ENCODE measurements around the gene ZCCHC2.
A peak's percentile ranks its signal among the peaks of the same experiment; 100 is the strongest.

The ZCCHC2 gene

DNA sequence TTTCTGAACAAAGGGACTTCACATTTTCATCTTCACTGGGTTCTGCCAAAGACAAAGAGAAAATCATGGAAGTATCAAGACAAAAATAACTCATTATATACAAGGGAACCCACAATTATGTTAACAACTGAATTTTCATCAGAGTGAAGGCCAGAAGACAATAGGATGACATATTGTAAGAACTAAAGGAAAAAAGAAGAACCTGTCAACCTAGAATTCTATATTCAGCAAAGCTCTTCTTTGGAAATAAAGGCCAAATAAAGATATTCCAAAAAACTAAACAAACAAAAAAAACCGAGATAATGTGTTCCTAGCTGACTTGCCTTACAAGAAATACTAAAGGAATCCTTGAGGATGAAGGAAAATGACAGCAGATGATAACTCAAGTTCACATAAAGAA is 10.3 kb upstream of the ZCCHC2 start:
- no peak for DNase-seq

DNA sequence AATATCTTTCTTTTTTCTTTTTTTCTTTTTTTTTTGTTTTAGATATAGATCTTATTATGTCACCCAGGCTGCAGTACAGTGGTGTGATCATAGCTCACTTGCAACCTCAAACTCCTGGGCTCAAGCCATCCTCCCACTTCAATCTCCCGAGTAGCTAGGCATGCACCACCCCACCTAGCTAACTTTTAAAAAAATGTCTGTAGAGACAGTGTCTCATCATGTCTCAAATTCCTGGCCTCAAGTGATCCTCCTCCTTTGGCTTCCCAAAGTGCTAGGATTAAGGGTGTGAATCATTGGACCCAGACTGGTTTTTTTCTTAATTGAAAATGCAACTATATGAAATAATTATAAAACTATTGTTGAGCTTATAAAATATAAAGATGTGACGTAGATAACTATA is 9.8 kb upstream of the ZCCHC2 start:
- DNase-seq = no peak

DNA sequence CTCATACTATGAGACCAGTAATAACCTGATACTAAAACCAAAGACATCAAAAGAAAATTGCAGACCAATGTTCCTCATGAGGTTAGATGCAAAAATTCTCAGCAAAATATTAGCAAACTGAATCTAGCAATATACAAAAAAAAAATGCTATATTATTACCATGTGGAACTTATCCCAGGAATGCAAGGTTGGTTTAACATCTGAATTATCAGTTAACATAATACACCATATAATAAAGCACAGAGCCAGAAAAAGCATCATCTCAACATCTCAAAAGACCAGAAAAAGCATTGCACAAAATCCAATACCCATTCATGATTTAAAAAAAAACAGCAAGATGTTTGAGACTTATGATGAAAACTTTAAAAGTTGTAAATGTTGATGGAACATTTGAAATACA is 8.3 kb upstream of the ZCCHC2 start:
- no peak for DNase-seq

DNA sequence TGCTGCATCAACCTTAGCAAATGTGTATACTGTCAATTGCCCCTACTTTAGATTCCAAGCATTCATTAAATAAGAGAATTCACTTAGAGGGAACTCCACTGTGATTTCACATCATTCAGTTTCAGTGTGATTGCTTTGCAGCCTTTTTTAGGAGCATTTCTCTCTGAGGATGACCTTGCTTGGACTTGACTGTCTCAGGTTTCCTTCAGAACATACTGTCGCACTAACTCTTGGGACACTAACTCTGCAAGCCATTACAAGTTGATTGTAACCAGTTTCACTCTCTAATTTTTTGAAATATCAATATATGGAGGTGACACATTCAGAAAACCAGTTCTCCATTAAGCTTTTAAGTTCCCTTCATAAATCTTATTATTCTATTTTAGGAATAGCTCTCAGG is 6.6 kb upstream of the ZCCHC2 start:
- no peak for DNase-seq

DNA sequence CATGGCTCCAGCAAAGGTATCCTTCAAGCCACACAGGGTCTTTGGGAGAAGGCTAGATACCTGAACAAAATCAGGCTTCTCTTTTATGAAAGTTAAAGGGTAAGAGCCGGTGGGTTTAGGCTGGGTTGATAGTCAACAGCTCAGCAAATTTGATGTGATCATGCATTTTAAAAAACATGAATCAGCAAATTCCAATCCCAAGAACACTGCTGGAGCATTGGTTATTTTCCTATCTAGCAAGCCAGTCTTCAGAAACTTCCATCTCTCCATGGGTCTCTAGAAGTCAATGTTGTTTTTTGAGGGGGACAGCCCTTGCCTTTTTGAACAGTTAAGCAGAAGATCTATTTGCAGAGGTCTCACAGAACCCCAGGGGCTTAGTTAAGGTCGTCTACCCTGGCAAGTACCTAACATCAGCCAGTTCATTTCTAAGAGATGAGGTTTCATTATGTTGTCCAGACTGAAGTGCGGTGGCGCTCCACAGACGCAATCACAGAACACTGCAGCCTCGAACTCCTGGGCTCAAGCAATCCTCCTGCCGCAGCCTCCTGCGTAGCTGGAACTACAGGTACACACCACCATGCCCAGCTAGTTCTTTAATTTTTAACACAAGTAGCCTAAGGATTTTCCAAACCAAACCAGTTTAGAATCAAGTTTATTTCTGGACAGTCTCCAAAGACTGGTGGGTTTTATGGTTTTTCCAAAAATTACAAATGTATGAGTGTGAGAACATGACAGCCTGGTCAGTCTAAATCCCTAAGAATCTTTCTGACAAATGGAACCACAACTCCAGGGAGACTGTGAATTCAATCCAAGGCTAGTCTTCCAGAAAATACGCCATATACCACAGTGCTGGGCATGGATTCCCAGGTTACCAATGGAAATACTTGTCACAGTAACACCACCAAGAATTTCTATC is 4.1 kb upstream of the ZCCHC2 start:
- no peak for DNase-seq

DNA sequence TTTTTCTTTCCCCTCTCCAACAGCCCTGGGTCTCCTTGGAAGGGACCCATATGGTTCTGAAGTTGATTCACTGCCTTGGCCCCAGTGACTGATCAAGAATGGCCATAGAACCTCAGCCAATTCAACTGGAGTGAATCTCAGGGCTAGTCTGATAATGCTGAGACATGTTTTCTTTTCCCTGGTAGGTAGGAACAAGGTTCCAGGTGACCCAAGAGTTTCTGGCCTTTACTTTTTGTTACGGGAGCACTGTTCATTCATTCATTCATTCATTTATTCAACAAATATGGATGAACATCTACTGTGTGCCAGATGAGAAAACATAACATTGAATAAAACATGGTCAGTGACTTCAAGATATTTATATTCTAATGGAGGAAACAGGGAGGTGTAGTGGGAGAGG is 3.1 kb upstream of the ZCCHC2 start:
- no peak for DNase-seq

DNA sequence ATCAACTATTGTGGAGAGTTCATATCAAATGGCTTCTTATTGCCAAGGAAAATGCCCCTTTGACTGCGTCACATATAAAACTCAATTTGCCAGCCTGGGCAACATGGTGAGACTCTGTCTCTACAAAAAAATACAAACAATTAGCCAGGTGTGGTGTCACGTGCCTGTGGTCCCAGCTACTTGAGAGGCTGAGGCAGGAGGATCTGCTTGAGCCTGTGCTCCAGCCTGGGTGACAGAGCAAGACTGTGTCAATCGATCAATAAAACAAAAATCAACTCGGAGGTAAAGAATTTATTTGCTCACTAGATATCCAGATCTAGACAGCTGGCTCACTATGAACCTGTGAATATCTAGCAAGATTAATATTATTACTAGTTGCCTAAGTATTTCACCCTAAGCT is 1.7 kb upstream of the ZCCHC2 start:
- DNase-seq = no peak

DNA sequence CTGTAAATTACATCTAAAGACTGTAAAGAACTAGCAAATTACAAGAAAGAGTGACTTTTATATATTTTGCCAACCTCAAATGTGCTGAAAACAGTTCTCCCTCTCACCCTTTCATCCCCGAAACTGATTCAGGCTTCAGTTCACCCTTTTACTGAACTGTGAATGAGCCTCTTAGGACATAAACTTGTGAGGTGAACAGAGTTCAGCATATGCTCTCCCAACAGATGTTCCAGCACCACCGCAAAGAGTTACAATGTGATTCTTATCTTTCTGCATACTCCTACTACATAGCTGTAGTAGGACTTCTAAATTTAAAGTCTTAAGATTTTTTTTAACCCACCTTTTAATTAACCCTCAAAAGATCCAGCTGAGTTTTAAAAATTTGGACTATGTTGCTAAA is 1.2 kb upstream of the ZCCHC2 start:
- DNase-seq = no peak

DNA sequence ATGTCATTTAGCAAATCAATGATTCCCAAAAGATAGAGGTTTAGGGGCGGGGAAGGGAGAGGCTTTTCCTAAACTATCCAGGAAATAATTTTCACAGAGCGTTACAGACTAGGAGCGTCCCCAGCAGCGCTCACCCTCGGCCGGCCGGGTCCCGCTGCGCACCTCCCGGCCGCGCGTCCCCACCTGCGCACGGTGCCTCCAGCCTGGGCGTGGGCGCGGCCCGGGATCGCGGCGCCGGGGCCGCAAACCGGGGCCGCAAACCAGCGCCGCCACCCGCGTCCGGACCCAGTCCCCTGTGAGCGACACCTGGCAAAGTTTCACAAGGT is 684 bp upstream of the ZCCHC2 start:
- DNase-seq = no peak

DNA sequence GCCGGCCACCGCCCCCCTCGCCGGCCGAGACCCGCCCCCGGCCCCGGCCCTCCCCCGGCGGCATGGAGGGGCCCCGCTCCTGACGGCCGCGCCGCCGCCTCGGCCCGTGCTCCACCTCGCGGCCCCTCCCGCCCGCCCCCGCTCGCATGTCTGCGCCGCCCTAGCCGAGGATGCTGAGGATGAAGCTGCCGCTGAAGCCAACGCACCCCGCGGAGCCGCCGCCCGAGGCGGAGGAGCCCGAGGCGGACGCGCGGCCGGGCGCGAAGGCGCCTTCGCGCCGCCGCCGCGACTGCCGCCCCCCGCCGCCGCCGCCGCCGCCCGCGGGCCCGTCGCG is 397 bp downstream of the ZCCHC2 start:
- DNase-seq = no peak

DNA sequence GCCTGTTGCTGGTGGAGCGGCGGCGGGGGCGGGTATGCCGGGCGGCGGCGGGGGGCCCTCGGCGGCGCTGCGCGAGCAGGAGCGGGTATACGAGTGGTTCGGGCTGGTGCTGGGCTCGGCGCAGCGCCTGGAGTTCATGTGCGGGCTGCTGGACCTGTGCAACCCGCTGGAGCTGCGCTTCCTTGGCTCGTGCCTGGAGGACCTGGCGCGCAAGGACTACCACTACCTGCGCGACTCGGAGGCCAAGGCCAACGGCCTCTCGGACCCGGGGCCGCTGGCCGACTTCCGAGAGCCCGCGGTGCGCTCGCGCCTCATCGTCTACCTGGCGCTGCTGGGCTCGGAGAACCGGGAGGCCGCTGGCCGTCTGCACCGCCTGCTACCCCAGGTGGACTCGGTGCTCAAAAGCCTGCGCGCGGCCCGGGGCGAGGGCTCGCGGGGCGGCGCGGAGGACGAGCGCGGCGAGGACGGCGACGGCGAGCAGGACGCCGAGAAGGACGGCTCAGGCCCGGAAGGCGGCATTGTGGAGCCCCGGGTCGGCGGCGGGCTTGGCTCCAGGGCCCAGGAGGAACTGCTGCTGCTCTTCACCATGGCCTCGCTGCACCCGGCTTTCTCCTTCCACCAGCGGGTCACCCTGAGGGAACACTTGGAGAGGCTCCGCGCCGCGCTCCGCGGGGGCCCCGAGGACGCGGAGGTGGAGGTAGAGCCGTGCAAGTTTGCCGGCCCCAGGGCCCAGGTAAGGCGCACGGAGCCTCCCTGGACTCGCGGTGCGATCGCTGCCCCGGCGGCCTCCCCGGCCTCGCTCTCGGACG is 1.0 kb downstream of the ZCCHC2 start:
- DNase-seq = no peak

DNA sequence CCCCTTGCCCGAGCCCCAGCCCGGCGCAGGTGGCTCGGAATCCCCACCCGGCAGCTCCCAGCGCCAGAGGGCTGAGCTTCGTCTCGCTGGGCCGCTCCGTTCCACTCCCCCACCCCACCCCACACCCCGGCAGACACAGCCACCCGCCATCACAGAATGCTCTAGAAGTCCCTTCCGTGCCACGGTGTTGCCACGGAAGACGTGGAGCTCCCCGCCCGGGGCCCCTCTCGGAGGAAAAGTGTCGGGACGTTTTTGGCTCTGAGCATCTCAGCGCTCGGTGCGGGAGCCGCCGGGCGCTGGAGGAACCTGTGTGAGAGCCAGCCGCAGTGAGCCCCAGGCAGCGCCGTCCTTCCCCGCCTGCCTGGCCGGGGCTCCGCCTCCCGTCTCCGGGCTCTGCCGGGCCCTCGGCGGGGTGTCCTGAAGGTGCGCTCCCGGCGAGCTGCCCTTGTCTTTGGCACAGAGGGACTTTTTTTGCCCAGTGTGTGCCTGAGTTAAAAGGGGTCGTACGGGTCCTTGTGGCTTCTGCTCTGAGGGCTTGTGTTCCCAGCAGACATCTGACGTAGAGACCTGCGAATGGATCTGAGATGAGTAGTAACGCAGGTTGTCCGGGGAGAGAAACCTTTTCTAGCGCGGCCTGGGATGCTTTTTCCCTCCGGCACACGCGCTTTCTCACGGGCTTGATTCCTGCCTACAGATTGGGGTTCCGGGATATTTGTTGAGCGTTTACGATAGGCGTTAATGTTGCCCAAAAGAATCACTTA is 1.8 kb downstream of the ZCCHC2 start:
- peak; percentile 19 for DNase-seq

DNA sequence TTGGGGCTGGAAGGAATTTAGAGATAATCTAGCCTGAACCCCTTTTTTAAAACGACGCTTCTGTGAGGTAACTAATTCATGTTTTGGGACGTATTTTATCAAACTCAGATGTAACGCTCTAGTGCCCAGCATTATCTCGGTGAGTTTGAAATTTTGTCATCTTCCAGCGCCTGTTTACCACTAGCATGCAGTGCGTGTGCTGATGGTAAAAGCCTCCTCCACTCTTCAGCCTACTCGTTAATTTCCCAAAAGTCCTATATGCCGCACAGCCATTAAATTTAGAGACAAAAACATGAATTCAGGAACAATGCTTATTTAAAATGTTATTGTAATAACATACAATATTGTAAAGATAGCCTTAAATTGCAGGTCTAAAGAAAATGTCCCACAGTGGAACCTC is 2.8 kb downstream of the ZCCHC2 start:
- no peak for DNase-seq

DNA sequence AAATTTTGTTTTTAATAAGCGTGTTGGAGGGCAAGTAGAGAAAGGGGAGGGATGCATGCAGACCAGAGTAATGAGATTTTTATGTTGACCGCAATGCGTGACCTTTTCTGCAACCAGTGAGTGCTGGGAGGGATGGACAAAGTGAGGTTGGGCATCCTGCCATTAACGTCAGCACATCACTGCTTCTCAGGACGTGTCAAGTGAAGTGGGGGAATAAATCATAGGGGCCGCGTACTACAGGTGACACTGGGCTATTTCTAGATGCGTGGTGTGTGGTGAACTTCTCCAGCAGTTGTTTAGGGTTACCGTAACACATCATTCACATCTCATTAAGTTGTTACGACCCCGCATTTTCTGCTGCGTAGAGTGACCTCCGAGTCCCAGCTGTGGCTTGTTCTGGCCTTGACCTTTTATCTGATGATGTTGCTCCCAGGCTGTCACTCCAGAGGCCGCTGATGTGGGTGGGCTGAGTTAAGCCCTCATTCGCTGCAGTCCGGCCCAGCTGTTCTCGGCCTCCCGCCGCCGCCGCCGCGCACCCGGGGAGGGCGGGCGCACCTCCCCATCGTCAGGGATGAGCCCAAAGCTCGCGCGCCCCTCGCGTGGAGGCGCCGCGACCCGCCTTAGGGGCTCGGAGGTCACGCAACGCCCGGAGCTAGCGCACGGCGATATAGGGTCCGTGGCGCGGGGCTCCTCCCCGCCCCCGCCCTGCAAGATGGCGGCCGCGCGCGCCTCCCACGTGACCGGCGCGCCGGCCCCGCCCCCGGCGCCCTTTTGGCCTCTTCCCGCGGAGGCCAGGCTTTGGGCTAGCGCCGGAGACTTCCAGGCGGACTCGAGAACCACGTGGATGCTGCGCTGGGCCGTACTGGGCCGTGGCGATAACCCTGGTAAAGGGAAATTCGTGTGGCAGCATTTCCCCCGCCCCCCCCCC is 3.5 kb downstream of the ZCCHC2 start:
- DNase-seq = peak; percentile 50

DNA sequence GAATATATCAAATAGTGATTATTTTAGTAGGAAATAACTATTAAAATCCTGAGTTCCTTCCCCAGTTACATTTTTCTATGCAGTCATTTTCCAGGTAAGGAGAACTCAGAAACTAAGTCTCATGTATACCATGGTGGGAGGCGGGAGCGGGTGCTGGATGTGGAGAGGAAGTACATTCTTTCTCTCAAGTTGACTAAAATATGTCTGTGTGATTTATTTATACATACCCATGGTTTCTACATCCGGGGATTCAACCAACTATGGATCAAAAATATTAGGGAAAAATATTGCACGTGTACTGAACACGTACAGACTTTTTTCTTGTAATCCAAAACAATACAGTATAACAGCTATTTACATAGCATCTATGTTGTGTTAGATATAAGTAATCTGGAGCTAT is 6.8 kb downstream of the ZCCHC2 start:
- no peak for DNase-seq

DNA sequence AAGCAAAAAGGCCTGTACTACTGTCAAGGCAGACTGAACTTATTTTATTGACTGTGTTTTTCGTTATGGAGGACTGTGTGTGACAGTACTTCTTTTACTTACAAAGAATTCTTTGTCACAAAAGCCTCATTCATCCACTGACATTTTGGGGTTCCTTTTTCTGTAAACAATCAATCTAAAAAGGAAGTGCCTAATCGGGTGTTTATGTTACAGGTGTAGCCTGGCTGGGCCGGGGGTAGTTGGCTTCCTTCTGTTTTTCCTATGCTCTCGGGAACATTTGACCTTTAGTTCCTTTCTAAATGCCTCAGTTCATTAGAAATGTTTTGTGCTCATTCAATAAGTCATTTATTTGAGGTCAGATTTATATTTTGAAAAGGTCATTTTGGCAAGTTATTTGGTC is 8.3 kb downstream of the ZCCHC2 start:
- DNase-seq = no peak

DNA sequence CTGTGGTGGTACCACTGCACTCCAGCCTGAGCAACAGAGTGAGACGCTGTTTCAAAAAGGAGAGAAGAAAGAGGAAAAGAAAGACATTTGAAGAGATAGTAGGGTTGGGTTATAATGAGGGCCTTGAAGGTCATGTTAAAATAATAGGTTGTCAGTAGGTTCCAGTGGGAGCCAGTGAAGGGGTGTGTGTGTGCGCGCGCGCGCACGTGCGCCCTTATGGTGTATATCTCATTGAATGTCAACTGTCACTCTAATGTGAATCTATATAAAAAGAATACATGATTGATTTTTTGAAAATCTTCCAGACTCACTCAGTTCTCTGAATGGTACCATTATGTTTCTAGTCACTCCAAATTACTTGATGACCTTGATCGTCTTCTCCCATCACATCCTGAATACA is 9.1 kb downstream of the ZCCHC2 start:
- no peak for DNase-seq

DNA sequence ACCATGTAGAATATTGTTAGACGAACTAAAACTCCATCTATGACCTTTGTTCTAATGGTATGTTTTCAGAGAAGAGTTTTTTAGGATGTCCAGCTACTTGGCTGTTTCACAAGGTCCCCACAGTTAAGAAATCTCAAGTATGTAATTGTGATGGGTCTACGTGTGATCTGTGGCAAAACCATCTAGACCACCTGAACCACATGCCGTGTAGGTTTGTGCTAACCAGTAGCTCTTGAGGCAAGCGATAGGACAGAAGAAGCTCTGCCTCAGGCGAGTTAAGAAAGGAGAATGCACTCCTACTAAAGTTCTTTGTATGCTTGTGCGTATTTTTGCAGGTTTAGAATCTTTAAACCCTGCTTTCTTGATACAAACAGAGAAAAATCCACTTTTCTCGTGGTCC is 13.2 kb downstream of the ZCCHC2 start:
- DNase-seq = no peak

DNA sequence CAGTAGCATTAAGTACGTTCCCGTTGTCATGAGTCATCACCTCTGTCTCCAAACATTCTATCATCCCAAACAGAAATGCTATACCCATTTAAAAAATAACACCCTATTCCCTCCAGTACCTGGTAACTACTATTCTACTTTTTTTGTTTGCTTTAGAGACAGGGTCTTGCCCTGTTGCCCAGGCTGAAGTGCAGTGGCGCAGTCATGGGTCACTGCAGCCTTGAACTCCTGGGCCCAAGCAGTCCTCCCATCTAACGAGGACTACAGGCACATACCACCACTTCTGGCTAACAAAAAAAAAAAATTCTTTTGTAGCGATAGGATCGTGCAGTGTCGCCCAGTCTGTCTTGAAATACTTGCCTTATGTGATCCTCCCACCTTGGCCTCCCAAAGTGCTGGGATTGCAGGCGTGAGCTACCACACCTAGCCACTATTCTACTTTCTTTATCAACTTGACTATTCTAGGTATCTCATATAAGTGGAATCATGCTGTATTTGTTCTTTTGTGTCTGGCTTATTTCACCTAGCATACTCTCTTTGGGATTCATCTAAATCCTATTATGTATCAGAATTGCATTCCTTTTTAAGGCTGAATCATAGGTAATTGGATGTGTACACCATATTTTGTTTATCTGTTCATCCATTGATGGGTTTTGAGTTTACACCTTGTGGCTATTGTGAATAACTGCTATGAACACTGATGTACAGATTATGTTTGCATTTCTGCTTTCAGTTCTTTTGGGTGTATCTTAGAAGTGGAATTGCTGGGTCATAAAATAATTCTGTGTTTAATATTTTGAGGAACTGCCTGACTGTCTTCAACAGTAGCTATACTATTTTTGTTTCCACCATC is 14.4 kb downstream of the ZCCHC2 start:
- DNase-seq = no peak

DNA sequence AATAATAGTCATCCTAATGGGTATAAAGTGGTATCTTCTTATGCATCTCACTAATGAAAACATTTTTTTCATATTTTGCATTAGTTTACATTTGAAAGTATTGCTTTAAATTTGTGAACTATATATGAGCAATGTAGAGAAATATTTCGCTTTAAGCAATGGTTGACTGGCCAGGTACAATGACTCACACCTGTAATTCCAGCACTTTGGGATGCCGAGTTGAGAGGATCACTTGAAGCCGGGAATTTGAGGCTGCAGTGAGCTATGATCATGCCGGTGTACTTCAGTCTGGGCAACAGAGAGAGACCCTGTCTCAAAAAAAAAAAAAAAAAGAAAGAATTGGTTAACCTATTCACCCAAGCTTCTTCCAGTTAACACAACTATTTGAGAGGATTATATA is 15.1 kb downstream of the ZCCHC2 start:
- no peak for DNase-seq

DNA sequence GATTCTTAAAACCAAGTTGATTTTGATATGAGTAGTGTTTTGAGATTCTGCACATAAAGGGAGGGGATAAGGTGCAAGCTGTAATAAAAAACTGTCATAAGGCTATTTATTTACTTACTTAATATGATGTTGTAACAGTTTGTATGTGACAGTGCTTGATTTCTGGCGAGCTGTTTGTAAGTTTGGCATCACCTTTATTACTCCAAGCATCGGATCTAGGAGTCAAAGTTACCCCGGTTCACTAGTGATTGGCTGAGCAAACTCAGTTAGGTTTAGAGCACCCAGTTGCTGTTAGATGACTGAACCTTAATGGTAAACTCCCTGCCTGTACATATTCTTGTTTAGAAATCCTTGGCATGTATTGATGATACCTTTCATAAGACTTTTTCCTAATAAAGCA is 16.1 kb downstream of the ZCCHC2 start:
- no peak for DNase-seq

Data from NCI-H1417 treated with DMSO at 0.1 percent for 48 hours (cell line).